Astrocyte (in vitro differentiated cells and primary cell): ENCODE measurements around the gene PDGFD.

Experiments
- EZH2 ChIP-seq: IDR thresholded peaks from 2 replicates; pipeline ENCODE4 v1.6.1; 2012; ENCODE audit warnings: mild to moderate bottlenecking, low read length, inconsistent platforms; ENCODE audit not compliant: insufficient read depth
- TF ChIP-seq, protein P1 (sequence below): IDR thresholded peaks from 2 replicates; pipeline ENCODE4 v1.5.1; 2011; ENCODE audit warnings: low read depth, mild to moderate bottlenecking, inconsistent platforms, low read length, moderate library complexity; ENCODE audit not compliant: insufficient read depth

GRCh38 chr11:103883856-103884255, 280.1 kb downstream of the PDGFD start:
- TF ChIP-seq, protein P1, sequence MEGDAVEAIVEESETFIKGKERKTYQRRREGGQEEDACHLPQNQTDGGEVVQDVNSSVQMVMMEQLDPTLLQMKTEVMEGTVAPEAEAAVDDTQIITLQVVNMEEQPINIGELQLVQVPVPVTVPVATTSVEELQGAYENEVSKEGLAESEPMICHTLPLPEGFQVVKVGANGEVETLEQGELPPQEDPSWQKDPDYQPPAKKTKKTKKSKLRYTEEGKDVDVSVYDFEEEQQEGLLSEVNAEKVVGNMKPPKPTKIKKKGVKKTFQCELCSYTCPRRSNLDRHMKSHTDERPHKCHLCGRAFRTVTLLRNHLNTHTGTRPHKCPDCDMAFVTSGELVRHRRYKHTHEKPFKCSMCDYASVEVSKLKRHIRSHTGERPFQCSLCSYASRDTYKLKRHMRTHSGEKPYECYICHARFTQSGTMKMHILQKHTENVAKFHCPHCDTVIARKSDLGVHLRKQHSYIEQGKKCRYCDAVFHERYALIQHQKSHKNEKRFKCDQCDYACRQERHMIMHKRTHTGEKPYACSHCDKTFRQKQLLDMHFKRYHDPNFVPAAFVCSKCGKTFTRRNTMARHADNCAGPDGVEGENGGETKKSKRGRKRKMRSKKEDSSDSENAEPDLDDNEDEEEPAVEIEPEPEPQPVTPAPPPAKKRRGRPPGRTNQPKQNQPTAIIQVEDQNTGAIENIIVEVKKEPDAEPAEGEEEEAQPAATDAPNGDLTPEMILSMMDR, result no peak
- TF ChIP-seq EZH2, result no peak
